ENCODE measurements around the gene DZIP1.

DZIP1 gene

GRCh38 chr13:95643571-95643935 is 953 bp downstream of the DZIP1 start:
- DNase-seq = no peak

- no peak for DNase-seq
Measured at GRCh38 chr13:95642999-95643398, 1.5 kb downstream of the DZIP1 start.

DNA sequence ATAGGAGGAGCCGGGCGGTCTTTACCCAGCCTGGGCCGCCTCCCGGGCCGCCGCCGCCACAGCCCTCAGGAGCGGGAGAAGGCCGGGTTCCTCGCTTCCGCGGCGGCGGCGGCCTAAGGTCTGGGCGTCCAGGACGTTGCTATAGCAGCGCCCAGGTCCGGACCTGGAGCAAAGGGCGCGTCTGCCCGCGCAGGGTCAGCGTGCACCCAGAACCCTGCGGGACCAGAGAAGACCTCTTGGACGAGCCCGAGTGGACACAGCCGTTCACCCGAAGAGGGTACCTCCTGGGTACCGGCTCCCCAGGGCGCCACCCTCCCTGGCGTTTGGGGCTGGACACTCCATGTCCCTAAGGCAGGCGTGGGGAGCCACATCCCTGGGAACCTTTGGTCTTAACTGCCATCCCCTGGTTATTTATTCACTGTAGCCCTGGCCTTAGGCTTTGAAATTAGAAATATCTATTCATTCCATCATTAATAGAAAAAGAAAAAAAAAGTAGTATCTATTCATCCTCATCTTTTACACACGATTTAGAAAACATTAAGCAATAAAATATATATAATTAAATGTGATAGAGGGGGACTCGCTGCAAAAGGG is 2.4 kb downstream of the DZIP1 start:
- no peak for DNase-seq

- no peak for DNase-seq
Measured at GRCh38 chr13:95641291-95642027, 3.0 kb downstream of the DZIP1 start.

DNA sequence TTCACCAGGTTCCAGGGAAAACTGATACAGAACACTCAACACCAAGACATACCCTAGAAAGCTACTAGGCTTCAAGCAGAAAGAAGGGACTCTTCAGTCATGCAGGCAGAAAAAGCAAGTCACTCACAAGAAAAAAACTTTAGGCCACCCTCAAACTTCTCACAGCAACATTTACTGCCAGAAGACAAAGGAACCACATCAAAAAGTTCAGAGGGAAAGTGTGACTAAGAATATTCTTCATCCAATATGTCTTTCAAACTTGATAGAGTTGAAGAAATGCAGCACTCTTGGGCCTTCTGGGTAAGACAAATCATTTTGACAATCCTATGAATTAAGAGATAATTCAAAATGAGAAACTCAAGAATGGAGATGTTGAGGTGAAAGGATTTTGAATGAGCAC is 7.7 kb downstream of the DZIP1 start:
- no peak for DNase-seq

DNA sequence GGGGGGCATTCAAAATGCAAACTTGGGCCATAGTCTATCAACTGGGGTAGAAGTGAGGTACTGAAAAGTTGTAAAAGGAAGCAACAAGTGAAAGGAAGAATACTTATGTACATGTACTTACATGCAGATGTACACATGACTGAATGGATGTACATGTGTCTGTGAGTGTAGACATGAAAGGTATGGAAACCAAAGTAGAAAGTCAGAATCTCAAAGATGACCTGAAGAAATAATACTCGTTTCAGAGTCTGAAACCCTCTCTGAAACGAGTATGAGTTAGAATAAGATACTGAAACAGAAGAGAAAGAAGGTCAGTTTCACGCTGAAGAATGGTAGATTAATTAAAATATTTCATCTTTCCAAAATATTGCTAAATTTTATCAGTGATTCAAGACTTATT is 13.9 kb downstream of the DZIP1 start:
- no peak for DNase-seq

DNA sequence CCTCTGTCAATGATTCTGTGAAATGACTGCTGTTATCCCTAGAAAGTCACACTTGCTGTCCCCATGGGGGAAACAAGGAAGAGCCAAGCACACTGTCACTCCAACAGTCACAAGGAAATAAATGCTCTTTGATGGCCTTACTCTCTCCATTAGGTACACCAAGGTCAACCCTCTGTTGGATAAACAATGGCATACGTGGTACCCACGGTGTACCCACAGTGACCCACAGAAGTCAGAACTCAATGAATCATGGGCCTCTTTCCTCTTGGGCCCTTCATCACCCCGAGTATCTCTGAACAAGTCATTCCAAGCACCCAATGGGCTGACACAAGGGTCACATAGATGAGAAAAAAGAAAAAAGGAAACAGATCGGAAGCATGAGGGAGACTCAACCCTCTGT is 15.4 kb downstream of the DZIP1 start:
- no peak for DNase-seq

DNA sequence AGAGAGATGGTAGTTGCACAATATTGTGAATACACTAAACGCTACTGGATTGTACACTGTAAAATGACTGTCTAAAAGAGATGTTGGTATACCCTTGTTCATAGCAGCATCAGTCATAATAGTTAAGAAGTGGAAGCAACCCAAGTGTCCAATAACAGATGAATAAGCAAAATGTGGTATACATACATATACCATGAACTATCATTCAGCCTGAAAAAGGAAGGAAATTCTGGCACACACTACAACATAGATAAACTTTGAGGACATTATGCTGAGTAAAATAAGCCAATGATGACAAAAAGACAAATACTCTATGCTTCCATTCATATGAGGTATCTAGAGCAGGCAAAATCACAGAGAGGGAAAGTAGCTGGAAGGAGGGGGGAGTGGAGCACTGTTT is 16.0 kb downstream of the DZIP1 start:
- DNase-seq = no peak

DNA sequence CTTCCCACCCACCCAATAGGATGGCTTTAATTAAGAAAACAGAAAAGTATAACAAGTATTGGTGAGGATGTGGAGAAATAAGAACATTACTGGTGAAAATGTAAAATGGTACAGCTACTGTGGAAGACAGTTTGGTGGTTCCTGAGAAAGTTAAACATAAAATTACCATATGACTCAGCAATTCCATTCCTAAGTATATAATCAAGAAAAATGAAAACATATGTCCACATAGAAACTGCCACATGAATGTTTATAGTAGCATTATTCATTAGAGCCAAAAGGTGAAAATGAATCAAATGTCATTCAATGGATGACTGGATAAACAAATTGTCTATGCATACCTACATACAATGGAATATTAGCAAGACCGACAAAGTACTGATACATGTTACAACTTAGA is 16.9 kb downstream of the DZIP1 start:
- no peak for DNase-seq

DNA sequence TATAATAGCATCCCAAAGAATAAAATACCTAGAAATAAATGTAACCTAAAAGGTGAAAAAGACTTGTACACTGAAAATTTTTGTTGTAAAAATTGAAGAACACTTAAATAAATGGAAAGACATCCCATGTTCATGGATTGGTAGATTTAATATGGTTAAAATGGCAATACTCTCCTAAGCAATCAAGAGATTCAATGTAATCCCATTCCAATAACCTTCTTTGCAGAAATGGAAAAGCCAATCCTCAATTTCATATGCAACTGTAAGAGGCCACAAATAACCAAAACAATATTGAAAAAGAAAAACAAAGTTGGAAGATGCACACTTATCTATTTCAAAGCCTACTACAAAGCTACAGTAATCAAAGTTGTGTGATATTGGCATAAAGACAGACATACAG is 17.7 kb downstream of the DZIP1 start:
- no peak for DNase-seq

- no peak for DNase-seq
Measured at GRCh38 chr13:95624020-95624419, 20.5 kb downstream of the DZIP1 start.

DNA sequence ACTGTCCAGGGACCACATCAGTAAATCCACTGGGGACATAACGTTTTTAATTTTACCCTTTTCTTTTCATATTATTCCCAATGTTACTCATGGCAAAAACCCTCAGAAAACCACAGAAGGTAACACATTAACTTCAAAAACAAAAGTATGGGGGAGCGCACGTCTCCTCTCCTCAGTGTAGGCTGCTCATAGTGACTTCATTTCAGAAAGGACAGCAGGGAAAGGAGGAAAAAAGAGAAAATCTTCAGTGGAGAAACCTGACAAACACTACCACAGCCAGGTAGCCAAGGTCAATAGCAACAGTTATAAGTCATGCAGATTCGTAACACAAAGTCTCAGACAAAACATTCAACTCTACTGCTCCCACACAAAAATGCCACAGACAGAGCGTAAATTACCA is 21.4 kb downstream of the DZIP1 start:
- no peak for DNase-seq

DNA sequence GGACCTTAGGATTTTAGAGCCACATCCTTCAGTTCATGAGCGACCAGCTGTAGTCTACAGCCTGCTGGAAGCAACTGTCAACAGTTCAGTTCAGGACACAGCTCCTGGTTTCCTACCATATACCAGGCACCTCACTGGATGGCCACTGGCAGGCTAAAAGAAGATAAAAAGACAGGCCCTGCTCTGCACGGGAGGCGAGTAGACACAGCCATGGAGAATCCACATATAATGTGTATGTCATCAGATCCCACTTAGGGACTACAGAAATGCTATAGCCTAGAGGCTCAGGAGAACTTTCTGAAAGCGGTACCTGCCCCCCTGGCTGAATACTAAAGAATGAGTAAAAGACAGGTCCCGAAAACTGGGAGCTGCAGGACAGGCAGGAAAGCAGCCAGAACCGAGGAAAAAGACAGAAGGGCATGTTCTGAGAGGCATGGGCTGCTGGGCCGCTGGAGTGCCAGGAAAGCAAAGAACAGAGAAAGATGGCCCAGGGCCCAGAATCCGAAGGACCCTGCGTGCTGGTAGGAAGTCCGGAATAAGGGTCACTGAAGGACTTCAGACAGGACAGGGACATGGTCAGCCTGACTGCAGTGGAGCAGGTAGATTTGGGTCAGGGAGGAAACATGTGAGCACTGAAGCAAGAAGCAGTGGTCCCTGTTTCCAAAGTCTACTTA is 23.5 kb downstream of the DZIP1 start:
- no peak for DNase-seq

DNA sequence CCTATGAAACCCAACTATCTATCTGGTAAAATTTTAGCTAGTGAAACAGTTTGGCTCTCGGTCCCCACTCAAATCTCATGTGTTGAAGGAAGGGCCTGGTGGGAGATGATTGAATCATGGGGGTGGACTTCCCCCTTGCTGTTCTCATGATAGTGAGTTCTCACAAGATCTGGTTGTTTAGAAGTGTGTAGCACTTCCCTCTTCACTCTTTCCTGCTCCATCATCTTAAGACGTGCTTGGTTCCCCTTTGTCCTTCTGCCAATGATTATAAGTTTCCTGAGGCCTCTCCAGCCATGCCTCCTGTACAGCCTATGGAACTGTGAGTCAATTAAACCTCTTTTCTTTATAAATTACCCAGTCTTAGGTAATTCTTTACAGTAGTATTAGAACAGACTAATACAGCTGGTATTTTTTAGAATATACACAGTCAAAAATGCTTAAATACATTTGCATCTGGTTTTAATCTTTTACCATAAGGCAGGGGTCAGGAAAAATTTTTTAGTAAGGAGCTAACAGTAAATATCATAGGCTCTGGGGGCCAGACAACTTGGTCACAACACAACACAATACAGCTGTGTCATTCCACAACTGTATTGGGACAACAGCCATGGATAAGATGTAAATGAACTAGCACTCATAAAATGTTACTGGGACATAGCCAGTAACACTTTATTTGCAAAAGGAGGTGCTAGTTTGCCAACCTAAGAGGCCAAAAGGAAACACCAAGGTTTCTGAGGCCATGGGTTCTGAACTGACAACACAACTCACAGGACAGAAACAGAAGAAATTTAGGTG is 24.3 kb downstream of the DZIP1 start:
- no peak for DNase-seq

DNA sequence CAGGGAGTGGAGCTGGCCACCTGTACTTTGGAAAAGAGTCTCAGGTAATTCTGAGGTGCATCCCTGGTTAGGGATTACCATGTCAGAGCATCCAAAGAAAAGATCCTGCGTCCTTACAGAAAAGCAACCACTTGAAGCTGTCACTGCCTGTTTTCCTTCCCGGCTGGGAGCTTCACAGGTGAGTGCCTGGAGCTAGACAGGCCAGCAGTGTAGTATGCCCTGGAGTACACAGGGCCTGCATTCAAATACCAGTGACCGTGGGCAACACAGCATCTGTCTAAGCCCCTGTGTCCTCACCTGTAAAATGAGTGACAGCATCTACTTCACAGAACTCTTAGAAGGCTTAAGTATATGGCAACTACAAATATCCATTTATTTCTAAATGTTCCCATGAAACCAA is 29.0 kb downstream of the DZIP1 start:
- no peak for DNase-seq

DNA sequence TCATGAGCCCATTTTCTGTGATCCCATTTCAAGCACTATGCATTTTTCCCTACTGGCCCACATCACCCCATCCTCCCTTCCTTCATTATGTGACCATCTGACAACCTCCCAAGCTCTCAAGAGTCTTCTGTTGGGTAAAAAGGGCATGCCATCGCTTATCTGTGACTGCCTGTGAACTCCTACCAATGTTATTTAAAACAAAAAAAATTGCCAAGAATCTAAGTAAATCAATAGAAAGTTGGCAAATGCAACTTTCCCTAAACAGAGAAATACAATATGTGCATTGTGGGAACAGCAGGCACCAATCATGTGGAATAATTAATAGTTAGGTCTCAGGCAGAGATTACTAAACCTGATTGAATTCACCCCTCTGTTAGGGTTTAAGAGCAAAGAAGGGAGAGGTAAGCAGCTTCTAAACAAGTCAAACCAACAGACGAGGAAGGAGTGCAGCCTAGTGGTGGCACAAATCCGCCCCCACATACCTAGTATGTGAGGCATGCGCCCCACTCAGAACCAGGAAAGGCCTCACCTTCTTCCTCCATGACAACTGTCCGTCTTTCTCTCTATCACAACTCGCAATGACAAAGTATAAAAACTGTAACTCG is 29.8 kb downstream of the DZIP1 start:
- DNase-seq = no peak

- no peak for DNase-seq
Measured at GRCh38 chr13:95608640-95609323, 35.7 kb downstream of the DZIP1 start.

DNA sequence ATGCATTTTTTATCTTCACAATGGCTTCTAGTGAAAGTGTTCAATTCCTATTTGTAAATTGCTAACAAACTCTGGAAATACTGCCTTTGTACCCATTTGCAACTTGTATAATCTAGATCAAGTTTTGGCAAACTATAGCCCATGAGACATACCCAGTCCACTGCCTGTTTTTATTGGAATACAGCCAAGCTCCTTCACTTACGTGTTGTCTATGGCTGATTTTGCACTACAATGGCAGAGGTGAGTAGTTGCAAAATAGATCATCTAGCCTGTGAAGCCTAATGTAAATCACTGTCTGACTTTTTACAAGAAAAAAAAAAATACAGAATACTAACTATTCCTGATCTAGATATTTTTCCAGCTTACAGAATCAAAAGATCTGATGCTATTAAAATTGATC is 37.1 kb downstream of the DZIP1 start:
- no peak for DNase-seq

DNA sequence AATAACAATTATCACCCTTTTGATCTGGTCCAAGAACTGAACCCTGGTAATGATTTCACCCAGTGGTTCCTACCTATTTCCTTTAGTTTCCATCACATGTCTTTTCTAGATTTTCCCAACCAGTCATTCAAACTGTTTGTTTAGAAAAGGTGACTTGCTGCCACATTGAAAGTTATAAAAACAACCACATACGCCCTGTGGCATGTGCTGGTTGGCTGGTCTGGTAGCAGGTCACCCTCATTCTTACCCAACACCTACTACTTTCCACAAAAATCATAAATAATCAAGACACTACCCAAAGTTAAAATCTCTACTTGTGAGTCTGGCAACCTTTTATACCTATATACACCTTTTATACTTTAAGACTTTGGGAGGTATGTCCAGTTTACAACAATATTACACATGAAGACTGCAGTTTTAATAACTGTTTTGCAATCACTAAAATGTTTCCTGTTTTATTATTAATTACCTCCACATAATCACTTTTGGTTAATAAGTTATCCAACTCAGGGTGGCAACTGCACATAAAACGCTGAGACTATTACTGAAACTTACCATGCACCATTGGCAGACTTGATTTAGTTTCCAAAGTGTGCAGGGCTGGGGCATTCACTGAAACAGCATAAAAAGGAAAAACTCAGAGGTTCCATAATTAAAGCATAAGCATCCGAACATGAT is 38.9 kb downstream of the DZIP1 start:
- no peak for DNase-seq

- DNase-seq = no peak
Measured at GRCh38 chr13:95604556-95604915, 40.0 kb downstream of the DZIP1 start.

- no peak for DNase-seq
Measured at GRCh38 chr13:95603887-95604555, 40.5 kb downstream of the DZIP1 start.

DNA sequence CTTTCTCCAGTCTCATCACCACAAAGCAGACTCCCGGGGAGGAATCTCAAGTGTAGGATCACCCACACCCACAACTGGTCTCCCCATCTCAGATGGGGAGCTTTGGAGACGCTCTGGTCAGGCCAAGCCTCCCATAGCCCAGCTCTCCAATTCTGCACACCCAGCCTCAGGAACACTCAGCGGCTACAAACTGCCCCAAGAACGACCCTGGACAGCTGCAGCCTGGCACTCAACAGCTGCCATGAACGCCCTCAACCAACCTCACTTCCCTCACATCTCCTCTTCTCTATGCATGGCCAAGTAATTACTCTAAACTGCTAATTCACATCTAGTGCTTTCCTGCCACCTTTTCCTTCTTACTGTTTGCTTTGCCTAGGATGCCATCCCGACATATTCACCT is 42.6 kb downstream of the DZIP1 start:
- no peak for DNase-seq
